A549 (cell line): ENCODE measurements around the gene TRIM39. TPM values are rescaled to one million over a fixed set of nuclear protein-coding genes. Genes with fewer than 3 reads are reported as not detected.

Experiments used
- ATAC-seq, 2 experiments: fragments of 200-7000 bp in 1 of 2; fragments of >200 bp in 1 of 2; cut with Nextera tagmentation in 1 of 2; cut with Tn5 transposase in 1 of 2; 3 replicates each; pipeline versions ENCODE4 v1.8.0 to v1.9.1; 2018 to 2020; ENCODE audit warnings: mild to moderate bottlenecking in 1 of 2, moderate library complexity in 1 of 2
- CTCF ChIA-PET: fragments of 300-600 bp; sonication (Branson Sonifier 250); formaldehyde crosslinking; extraction: SDS; loops from one replicate; lab custom pipeline; 2021; ENCODE audit warnings: antibody characterized with exemption, inconsistent platforms; lab: Yijun Ruan, JAX
- POLR2A ChIA-PET: fragments of 350-600 bp; formaldehyde crosslinking; extraction: SDS; loops from one replicate; lab custom pipeline; 2021; ENCODE audit warnings: antibody characterized with exemption, inconsistent platforms; lab: Yijun Ruan, JAX
- DNase-seq, 2 experiments: peaks; one replicate each; pipeline versions ENCODE4 v3.0.0 to v3.0.0-alpha.2; 2011 to 2016; ENCODE audit warnings: low read depth in 1 of 2, low spot score in 1 of 2
- FAIRE-seq: peaks from 2 replicates; lab custom pipeline; 2011; peaks lifted over from hg19 to GRCh38; lab: Jason Lieb, UNC
- H3K27ac ChIP-seq, 2 experiments: fragments of >200 bp; sonication (Bioruptor Twin); formaldehyde crosslinking; 3 replicates each; pipeline ENCODE4 v1.5.1; 2016 to 2017
- H3K4me1 ChIP-seq: fragments of >200 bp; sonication (Bioruptor Twin); formaldehyde crosslinking; 3 replicates; pipeline ENCODE4 v1.6.1; 2016
- H3K4me2 ChIP-seq: fragments of >200 bp; sonication (Bioruptor Twin); formaldehyde crosslinking; 3 replicates; pipeline ENCODE4 v1.6.1; 2016
- H3K4me3 ChIP-seq: fragments of >200 bp; sonication (Bioruptor Twin); formaldehyde crosslinking; 3 replicates; pipeline ENCODE4 v1.5.1; 2016
- H3K9me3 ChIP-seq: fragments of >200 bp; sonication (Bioruptor Twin); formaldehyde crosslinking; 3 replicates; pipeline ENCODE4 v1.6.1; 2016
- ATOH8 ChIP-seq: fragments of 250-450 bp; sonication (Bioruptor Pico); IDR thresholded peaks from 2 replicates; pipeline ENCODE4 v1.5.0; 2020; ENCODE audit warnings: low read depth, mild to moderate bottlenecking, moderate library complexity
- BCL3 ChIP-seq: fragments of >200 bp; sonication (Bioruptor Twin); formaldehyde crosslinking; IDR thresholded peaks from 3 replicates; pipeline ENCODE4 v1.6.1; 2016
- CBX2 ChIP-seq: fragments of 200-600 bp; sonication (generic); IDR thresholded peaks from 2 replicates; pipeline ENCODE4 v1.6.1; 2016; ENCODE audit warnings: low read depth, mild to moderate bottlenecking, borderline replicate concordance
- CEBPB ChIP-seq, 2 experiments: fragments of >200 bp in 1 of 2; sonication (Bioruptor Twin) in 1 of 2; formaldehyde crosslinking in 1 of 2; IDR thresholded peaks; 2 replicates each; pipeline ENCODE4 v1.6.1; 2012 to 2016
- CHD4 ChIP-seq: fragments of 200-600 bp; sonication (generic); IDR thresholded peaks from 2 replicates; pipeline ENCODE4 v1.6.1; 2016; ENCODE audit warnings: antibody characterized with exemption, mild to moderate bottlenecking, borderline replicate concordance
- EHF ChIP-seq: fragments of 250-450 bp; sonication (Bioruptor Pico); IDR thresholded peaks from 2 replicates; pipeline ENCODE4 v1.5.0; 2020; ENCODE audit warnings: mild to moderate bottlenecking
- EHMT2 ChIP-seq: fragments of 200-600 bp; sonication (generic); IDR thresholded peaks from 2 replicates; pipeline ENCODE4 v1.6.1; 2016; ENCODE audit warnings: antibody characterized with exemption, low read depth, mild to moderate bottlenecking, moderate library complexity
- GATA3 ChIP-seq: IDR thresholded peaks from 2 replicates; pipeline ENCODE4 v1.6.1; 2012; ENCODE audit warnings: borderline replicate concordance
- HES2 ChIP-seq: fragments of >200 bp; sonication (Bioruptor Twin); formaldehyde crosslinking; IDR thresholded peaks from 2 replicates; pipeline ENCODE4 v1.6.1; 2016
- HEYL ChIP-seq: fragments of 250-450 bp; sonication (Bioruptor Pico); IDR thresholded peaks from 2 replicates; pipeline ENCODE4 v1.8.0; 2021; ENCODE audit warnings: mild to moderate bottlenecking, moderate library complexity
- HOXA7 ChIP-seq: fragments of 250-450 bp; sonication (Bioruptor Pico); IDR thresholded peaks from 2 replicates; pipeline ENCODE4 v1.5.0; 2020; ENCODE audit warnings: mild to moderate bottlenecking, moderate library complexity
- KDM5A ChIP-seq: fragments of 200-600 bp; sonication (generic); IDR thresholded peaks from 2 replicates; pipeline ENCODE4 v1.6.1; 2016; ENCODE audit warnings: antibody characterized with exemption, mild to moderate bottlenecking
- MAFK ChIP-seq: fragments of 450-650 bp; IDR thresholded peaks from 2 replicates; pipeline ENCODE4 v1.6.1; 2014; ENCODE audit not compliant: partially characterized antibody
- MYC ChIP-seq: IDR thresholded peaks from 2 replicates; pipeline ENCODE4 v1.6.1; 2012; ENCODE audit warnings: mild to moderate bottlenecking, inconsistent platforms, low read length, improper control_type of control experiment, borderline replicate concordance
- NPAS2 ChIP-seq: fragments of 250-450 bp; sonication (Bioruptor Pico); IDR thresholded peaks from 2 replicates; pipeline ENCODE4 v1.8.0; 2022; ENCODE audit warnings: mild to moderate bottlenecking, moderate library complexity, borderline replicate concordance
- PBX3 ChIP-seq: IDR thresholded peaks from 2 replicates; pipeline ENCODE4 v1.6.1; 2012
- PHF8 ChIP-seq: fragments of 200-600 bp; sonication (generic); IDR thresholded peaks from 2 replicates; pipeline ENCODE4 v1.6.1; 2016; ENCODE audit warnings: low read depth, mild to moderate bottlenecking, antibody characterized with exemption, moderate library complexity, borderline replicate concordance
- RAD21 ChIP-seq, 2 experiments: fragments of >200 bp in 1 of 2; sonication (Bioruptor Twin) in 1 of 2; formaldehyde crosslinking in 1 of 2; IDR thresholded peaks in 1 of 2; conservative IDR thresholded peaks in 1 of 2; 2 replicates in 1 of 2; 3 replicates in 1 of 2; pipeline ENCODE4 v1.6.1; 2012 to 2018; ENCODE audit warnings: inconsistent platforms in 1 of 2
- RARB ChIP-seq: fragments of 250-450 bp; sonication (Bioruptor Pico); IDR thresholded peaks from 2 replicates; pipeline ENCODE4 v1.8.0; 2021; ENCODE audit warnings: mild to moderate bottlenecking, moderate library complexity
- REST ChIP-seq: fragments of 200-600 bp; sonication (generic); IDR thresholded peaks from 2 replicates; pipeline ENCODE4 v1.6.1; 2016; ENCODE audit warnings: antibody characterized with exemption, mild to moderate bottlenecking, moderate library complexity
- SMC3 ChIP-seq: fragments of >200 bp; sonication (Bioruptor Twin); formaldehyde crosslinking; IDR thresholded peaks from 3 replicates; pipeline ENCODE4 v1.6.1; 2018; ENCODE audit warnings: inconsistent platforms
- USF2 ChIP-seq: fragments of 450-650 bp; IDR thresholded peaks from 2 replicates; pipeline ENCODE4 v1.6.1; 2014; ENCODE audit warnings: antibody characterized with exemption
- ZFP36 ChIP-seq: fragments of 450-650 bp; IDR thresholded peaks from 2 replicates; pipeline ENCODE4 v1.6.1; 2014; ENCODE audit warnings: borderline replicate concordance; ENCODE audit not compliant: partially characterized antibody
- ZSCAN20 ChIP-seq: fragments of 250-450 bp; sonication (Bioruptor Pico); IDR thresholded peaks from 2 replicates; pipeline ENCODE4 v1.8.0; 2022; ENCODE audit warnings: mild to moderate bottlenecking, moderate library complexity
- WGBS: methylation state at CpG from one replicate; pipeline ENCODE4 v1.1.6; 2017; ENCODE audit errors: missing lambda C conversion rate; 5-methylcytosine and 5-hydroxymethylcytosine counted together
- polyA plus RNA-seq, 4 experiments: library from polyadenylated mRNA; depleted of rRNA in 3 of 4; stranded (reverse); fragments of >200 nt; fragmentation: RNase III in 1 of 4; extraction: RNeasy Plus Mini Kit Qiagen cat#74134 plus additional on column Dnase treatment in 1 of 4; gene quantifications; 2 replicates in 3 of 4; 3 replicates in 1 of 4; pipeline ENCODE4 v1.2.3, GENCODE V29; 2011 to 2017

Gene TRIM39
- polyA plus RNA-seq, 2 of the 4 experiments (the other 2 are of a cell fraction): 7.1 to 8.1 TPM

GRCh38 chr6:30345852-30346251, 19.1 kb downstream of the TRIM39 start:
- POLR2A ChIA-PET: no interaction called here
- no peak for FAIRE-seq
- Histone ChIP-seq H3K4me1 (peaks cover 9% of the 10 kb centered on the region; the same call in 1 of the 3 replicates), H3K27ac (peak overlapping the region; percentile 98), H3K4me3 (peak overlapping the region; percentile 93), H3K9me3 (no peaks in the 10 kb centered on the region), H3K4me2 (peak overlapping the region; percentile 85)
- CTCF ChIA-PET: interaction anchor here (2.4 kb wide), 1 partner anchor 12 kb away, joined by 6 read pairs; no protein-coding TSS in a partner anchor
- no peak for DNase-seq
- 45% methylated on average over 4 of the region's 4 CpGs for WGBS
- no peak for ATAC-seq
- no peak for TF ChIP-seq ATOH8 (CRISPR knock-in tag)
- TF ChIP-seq USF2: no peak
- no peak for TF ChIP-seq HEYL
- TF ChIP-seq SMC3: no peak
- no peak for TF ChIP-seq RAD21 (conservative IDR thresholded peaks at IDR 0.05 in 1 of 2, IDR thresholded peaks at IDR 0.05 in 1 of 2)
- no peak for TF ChIP-seq PHF8
- TF ChIP-seq REST: no peak

- no peak overlapping the region for H3K27ac ChIP-seq
- TF ChIP-seq HOXA7 (no peak), HES2 (no peak), EHF (CRISPR knock-in tag) (no peak), RARB (no peak), MAFK (no peak), PBX3 (no peak), ZSCAN20 (no peak), KDM5A (no peak), GATA3 (no peak), SMC3 (no peak), BCL3 (no peak), EHMT2 (no peak), NPAS2 (CRISPR knock-in tag) (no peak), CHD4 (no peak), HEYL (no peak), MYC (no peak), CEBPB (IDR thresholded peaks at IDR 0.05) (no peak), CBX2 (no peak), ZFP36 (no peak)
- ATAC-seq (no peak), FAIRE-seq (no peak), DNase-seq (no peak)
- no peak overlapping the region for H3K4me3 ChIP-seq
- ChIA-PET CTCF (interaction anchor here (1.0 kb wide), 1 partner anchor 10 kb away, joined by 4 read pairs; no protein-coding TSS in a partner anchor), POLR2A (no interaction called here)
- no peaks in the 10 kb centered on the region for H3K9me3 ChIP-seq
- H3K4me2 ChIP-seq: no peak overlapping the region
- WGBS: 58% methylated on average over 3 of the region's 3 CpGs
- peaks cover 9% of the 10 kb centered on the region; the same call in 1 of the 3 replicates for H3K4me1 ChIP-seq
Observed at GRCh38 chr6:30348957-30349356, 22.2 kb downstream of the TRIM39 start.
